GM19023 (cell line): Measurements from ENCODE around the gene PEAK3.
"Not testable (repeated sequence)": the region's sequence is repeated elsewhere in the genome, so short reads cannot be mapped to it uniquely, and the experiment has no call there.

Experiments used
- ATAC-seq: cut with Tn5 transposase; IDR thresholded peaks from one replicate; pipeline ENCODE4 v1.9.1; 2021; ENCODE audit warnings: mild to moderate bottlenecking, moderate library complexity; ENCODE audit not compliant: unreplicated experiment

Gene PEAK3

DNA sequence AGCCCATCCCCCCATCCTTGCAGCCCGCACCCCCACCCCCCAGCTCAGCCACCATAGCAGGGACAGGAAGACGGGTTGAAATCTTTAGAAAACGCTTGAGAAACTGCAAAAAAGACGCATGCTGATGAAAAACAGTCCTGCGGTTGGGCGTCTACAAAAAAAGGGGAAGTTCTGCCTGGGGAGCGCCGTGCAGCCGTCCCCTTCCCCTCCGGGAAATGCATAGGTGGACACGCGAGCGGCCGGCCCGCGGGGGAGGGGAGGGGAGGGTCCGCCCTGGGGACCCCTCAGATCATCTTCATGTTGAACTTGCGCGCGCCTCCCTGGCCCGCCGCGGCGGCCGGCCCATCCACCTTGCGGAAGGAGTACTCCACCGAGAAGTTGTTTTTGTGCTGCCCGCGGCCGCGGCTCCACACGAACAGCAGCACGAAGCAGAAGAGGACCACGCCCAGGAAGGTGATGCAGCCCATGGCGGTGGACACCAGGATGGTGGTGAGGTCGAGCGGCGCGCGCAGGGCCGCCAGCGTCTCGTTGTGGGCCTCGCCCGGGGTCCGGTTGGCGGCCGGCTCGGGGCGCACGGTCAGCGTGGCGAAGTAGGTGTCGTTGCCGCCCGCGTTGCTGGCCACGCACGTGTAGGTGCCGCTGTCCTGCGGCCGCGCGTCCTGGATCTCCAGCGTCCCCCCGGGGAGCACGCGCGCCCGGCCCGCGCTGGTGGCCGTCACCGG is 7.9 kb upstream of the PEAK3 start:
- ATAC-seq: no peak

DNA sequence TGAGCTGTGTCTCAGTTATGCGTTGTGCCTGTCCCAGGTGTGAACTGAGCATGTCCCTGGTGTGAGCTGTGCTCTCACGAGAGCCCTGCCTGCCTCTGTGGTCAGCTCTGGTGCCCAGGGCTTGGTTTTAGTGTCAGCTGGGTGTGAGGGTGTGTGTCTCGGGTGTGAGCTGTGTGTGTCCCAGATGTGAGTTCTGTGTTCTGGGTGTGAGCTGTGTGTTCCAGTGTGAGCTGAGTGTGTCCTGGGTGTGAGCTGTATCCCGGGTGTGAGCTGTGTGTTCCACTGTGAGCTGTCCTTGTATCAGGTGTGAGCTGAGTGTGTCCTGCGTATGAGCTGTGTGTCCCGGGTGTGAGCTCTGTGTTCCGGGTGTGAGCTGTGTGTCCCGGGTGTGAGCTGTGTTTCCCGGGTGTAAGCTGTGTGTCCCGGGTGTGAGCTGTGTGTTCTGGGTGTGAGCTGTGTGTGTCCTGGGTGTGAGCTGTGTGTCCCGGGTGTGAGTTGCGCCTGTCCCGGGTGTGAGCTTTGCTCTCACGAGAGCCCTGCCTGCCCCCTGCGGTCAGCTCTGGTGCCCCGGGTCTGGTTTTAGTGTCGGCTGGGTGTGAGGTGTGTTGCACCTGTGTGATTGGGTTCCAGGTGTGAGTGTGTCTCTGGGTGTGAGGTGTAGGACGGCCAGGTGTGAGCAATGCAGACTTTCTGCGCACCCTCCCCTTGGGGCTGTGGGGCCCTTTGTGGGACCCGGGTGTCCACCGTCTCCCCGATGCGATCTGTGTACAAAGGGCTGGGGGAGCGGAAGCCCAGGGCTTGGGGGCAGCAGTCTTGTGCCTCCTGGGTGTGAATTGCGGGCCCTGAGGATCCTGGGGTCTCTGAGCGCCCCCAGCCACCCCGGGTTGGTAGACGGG is 7.1 kb upstream of the PEAK3 start:
- no peak for ATAC-seq

DNA sequence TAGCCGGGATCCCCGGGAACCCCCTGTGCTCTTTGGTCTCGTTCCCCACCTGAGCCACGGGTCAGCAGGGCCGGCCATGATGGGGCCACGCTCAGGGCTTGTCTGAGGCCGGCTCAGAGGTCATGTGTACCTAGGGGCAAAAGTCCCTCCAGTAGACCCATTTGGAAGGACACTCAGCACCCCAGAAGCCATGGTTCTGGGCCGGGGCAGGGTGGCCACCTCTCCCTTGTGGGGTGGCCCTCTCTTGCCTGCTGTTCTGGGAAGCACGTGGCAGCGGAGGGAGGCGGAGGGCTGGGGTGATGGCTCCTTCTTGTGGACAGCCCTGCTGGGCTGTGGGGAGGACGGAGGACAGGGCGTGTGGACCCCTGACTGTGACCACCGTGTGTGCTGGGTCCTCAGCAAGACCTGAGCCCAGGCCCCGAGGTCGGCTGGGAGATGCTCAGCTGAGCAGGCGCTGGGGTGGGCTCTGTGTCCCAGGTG is 6.4 kb upstream of the PEAK3 start:
- no peak for ATAC-seq

DNA sequence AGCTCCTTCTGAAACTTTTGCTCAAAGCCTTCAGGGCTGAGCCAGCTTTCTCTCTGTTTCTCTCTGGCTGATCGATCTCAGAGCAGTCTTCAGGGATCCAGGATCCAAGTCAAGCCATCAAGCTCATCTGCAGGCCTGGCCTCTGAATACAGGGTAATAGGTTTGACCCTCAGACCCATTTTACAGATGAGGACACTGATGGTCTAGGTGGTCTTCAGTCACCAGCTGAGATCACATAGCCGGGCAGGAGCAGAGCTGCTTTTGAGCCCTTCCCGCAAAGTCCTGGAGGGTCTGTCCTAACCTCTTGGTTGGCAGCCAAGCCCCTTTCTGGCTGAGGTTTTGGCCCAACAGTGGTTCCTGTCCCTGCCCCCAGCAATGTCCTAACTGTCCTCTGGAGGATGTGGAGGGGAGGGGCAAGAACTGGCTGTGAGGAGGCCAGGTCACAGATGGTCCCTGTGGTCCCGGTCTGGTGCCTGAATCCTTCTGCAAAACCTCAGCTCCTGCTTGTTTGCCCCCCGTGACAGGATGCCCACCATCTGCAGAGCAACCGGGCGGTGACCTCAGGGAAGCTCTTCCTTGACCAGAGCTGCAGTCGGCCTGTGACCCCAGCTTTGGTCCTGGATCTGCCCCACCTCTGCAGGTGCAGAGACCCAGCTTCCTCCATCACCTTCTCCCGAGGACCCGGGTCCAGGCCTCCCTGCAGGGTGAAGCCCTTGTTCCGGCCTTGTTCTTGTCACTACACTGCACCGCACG is 5.8 kb upstream of the PEAK3 start:
- ATAC-seq: no peak

DNA sequence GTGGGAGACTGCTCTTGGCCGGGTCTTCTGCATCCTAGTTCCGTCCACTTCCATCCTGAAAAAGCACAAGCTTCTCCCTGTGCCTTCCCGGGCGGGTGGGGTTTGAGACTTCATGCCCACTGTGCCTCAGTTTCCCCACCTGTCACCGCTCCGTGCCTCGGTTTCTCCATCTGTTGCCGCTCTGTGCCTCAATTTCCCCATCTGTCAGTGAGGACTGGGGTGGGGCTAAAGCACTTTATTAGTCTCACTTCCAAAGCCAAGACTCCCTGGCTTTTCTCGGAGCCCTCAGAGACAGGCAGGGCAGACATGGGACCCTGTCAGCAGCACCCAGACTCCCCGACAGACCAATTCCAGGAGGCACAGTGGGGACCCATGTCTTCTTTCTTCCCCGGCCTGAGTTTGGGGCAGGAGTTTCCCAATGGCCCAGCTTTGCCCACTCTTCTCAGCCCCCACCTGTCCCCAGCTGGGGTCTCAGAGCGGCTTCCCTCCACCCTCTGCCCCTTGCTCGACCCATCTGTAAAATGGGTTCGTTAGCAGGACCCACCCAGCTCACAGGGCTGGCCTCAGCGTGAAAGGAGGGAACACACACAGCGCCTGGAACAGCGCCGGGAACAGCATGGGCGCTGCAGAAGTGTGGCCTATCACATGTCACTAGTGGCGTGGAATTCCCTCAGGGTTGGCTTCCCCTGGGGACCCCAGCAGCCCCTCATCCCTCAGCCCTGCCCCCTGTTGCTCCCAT is 4.6 kb upstream of the PEAK3 start:
- no peak for ATAC-seq

DNA sequence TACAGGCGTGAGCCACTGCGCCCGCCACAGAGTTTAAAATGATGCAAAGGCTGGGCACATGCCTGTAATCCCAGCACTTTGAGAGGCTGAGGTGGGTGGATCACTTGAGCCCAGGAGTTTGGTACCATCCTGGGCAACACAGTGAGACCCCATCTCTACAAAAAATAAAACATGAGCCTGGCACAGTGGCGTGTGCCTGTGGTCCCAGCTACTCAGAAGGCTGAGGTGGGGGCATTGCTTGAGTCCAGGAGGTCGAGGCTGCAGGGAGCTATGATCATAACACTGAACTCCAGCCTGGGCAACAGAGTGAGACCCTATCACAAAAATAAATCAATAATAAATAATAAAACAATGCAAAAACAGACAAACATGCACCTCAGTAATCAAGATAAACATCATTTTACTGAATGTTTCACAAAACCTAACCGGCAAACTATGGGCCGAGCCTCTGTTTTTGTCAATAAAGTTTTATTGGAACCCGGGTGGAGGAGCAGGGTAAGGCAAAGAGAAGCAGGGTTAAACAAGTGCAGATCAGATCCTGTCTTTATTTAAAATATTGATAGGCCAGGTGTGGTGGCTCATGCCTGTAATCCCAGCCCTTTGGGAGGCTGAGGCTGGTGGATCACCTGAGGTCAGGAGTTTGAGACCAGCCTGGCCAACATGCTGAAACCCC is 2.0 kb upstream of the PEAK3 start:
- no peak for ATAC-seq

GRCh38 chr19:2282862-2283237 is 875 bp upstream of the PEAK3 start:
- no peak for ATAC-seq

DNA sequence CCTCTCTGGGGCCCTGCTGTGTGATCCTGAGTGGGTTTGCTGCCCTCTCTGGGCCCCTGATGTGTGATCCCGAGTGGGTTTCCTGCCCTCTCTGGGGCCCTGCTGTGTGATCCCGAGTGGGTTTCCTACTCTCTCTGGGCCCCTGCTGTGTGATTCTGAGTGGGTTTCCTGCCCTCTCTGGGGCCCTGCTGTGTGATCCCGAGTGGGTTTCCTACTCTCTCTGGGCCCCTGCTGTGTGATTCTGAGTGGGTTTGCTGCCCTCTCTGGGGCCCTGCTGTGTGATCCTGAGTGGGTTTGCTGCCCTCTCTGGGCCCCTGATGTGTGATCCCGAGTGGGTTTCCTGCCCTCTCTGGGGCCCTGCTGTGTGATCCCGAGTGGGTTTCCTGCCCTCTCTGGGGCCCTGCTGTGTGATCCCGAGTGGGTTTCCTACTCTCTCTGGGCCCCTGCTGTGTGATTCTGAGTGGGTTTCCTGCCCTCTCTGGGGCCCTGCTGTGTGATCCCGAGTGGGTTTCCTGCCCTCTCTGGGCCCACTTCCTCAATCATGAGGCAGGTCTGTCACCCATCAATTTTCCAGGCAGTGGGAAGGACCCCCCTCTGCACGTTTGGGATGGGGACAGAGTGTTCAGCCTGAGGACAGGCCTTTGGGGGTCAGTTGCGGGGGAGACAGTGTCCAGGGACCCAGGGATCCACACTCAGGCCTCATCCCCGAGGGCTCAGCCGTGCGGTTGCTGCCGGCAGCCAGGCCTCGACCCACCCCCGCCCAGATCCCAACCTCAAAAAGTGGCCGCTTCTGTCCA is 512 bp downstream of the PEAK3 start:
- ATAC-seq: not testable (repeated sequence)

DNA sequence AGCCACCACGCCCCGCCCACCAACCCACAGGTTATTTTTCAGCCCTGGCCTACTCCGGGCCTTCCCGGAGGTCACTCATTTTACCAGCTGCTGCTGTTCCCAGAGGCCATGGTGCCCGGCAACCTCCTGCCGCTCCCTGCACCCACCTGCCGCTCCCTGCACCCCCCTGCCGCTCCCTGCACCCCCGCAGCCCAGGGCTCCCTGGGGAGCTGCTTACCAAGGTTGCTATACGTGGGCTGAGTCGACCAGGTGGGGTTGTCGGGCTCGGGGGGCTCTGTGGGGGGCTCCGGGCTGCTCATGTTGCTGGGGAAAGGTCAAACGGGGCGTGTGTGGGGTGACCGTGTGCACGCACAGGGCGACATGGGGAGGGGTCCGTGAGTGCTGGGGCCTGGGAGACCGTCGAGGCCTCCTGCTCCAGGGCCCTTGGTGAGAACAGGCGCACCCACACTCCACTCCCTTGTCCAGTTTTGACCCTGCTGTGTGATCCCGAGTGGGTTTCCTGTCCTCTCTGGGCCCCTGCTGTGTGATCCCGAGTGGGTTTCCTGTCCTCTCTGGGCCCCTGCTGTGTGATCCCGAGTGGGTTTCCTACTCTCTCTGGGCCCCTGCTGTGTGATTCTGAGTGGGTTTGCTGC is 1.2 kb downstream of the PEAK3 start:
- no peak for ATAC-seq

DNA sequence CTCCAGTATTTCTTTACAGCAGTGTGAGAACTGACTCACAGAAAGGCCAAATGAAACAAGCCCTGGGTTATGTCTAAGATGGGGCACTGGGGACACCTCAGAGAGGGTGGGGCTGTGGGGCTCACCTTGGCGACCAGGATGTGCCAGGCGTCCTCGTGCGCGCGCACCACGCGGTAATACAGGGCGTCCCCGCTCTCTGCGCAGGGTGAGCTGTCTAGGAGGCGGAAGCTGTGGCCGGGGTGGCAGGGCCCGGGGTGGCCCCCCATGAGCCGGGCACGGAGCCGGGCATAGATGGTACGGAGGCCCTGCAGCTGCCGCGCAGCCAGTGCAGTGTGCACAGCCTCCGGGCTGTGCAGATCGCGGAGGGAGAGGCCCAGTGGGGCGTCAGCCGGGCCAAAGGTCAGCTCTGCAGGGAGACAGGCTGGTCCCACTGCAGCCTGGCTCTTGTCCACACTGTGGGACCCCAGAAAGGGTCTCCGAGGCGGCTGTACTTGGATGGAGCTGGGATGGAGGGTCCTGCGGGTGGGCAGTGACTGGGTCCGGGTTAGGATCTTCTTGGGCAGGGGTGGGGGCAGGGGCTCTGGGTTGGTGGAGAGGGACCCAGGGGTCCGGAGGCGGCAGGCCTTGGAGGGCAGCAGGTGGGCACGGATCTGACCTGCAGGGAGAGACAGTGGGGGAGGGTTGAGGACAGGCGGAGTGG is 3.4 kb downstream of the PEAK3 start:
- ATAC-seq: no peak

- no peak for ATAC-seq
These were observed 4.8 kb downstream of the PEAK3 start for GRCh38 chr19:2277138-2277537.

DNA sequence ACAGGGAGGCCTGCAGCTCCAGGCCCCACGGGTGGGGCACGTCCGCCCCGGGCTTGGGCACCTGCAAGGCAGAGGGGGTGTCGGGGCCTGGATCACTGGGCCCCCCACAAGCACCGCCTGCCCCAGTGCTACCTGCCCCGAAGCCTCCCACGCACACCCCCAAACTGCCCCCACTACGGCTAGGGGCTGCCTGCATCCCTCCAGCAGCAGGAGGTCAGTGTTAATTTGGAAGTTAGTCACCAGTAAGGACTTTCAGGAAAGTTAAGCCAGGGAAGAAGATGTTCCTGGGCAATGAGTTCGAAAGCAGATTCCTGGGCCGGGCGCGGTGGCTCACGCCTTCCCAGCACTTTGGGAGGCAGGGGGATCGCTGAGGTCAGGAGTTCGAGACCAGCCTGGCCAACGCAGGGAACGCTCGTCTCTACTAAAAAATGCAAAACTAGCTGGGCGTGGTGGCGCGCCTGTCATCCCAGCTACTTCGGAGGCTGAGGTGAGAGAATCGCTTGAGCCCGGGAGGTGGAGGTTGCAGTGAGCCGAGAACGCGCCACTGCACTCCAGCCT is 5.5 kb downstream of the PEAK3 start:
- ATAC-seq: no peak

DNA sequence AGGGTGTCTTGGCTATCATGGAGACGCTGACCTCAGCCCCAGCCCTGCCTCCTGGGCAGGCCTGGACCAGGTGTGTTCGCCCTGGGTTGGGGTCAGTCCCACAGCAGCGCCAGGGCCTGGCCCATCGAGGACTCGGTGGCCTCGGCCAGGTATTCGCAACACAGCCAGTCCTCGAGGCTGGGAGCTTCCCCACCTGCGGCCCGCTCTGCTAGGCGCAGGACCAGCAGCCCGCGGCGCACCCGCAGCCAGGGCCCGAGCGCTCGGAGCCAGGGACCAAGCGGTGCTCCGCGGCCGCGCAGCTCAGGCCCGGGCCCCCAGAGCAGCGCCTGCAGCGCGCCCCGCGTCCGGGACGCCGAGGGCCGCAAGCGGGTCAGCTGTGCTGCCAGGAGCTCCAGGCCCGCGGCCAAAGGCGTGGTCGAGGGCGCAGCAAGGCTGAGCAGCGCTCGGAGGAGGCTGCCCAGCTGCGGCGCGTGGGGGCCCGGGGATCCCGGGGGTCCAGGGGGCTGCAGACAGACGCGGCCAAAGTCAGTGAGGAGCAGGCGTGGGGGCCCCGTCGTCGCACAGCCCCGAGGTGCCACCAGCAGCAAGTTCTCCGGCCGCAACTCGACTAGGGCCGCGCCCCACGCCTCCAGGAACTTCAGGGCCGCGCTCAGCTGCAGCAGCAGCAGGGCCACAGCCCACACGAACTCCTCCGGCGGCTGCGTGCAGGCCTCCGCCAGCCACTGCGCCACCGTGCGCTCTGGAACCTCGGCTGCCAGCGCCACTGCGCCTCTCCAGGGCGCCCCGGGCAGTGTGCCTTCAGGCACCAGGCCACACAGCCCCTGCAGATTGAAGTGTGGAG is 6.2 kb downstream of the PEAK3 start:
- no peak for ATAC-seq

DNA sequence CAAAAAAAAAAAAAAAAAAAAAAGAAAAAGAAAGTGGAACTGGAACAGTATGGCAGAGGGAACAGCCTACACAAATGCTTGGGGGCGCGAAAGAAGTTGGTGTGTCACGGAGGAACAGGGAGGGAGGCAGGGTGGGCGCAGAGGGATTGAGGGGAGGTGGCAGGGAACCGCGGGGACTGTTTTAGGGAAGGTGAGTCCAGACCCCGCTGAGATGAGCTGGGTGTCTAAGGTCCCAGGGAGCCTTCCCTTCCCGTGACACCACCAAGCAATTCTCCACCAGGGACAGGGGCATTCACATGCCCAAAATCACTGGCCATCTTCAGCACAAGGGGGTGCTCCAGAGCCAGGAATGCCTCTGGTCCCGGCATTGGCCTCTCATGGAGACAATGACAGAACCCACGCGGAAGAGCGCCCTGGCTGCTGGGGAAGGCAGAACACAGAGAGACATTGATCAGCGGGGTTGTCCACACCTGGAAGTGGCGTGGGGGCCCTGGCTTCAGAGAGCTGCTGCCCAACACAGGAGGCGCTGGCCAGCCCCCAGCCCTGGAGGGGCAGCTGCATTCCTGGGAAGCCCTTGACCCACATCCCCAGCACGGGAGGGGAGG is 6.9 kb downstream of the PEAK3 start:
- no peak for ATAC-seq

GRCh38 chr19:2274185-2274711 is 7.7 kb downstream of the PEAK3 start:
- no peak for ATAC-seq

DNA sequence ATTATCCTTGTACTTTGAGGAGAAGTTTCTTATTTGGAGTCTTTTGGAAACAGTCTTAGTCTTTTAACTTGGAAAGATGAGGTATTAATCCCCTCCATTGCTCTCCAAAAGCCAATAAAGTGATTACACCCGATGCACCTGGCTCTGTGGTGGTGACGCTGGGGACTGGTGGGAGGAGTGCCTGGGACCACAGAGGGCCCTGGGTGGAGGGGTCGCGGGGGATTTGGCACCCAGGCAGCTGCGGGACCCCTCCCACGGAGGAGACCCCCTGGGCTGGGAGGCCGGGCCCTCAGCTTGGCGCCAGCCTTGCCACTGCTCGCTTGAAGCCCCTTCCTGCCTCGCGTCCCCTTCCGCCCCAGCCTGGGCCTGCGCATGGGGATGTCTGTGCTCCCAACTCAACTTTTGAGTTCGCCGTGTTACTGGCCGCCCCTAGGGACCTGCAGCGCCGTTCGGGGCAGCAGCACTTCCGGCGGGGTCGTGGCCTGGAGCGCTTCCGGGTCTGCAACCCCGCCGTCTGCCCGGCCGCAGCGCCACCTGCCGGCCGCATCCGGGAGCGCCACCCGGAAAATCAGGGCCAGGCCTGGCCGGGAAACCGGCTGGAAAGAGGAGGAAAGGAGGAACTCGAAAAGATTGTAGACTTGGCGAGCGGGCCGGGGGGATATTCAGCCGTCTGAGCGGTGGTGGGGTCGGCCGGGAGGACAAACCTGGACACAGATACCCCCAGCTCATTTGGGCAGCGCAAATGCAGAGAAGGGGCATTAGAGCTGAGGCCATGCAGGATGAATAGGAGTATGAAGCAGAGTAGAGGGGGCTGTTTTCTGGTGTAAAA is 8.4 kb downstream of the PEAK3 start:
- no peak for ATAC-seq
